HTERT RPE-1 (cell line): ENCODE results near the gene HSPB9.
"Not testable (repeated sequence)": the region's sequence is repeated elsewhere in the genome, so short reads cannot be mapped to it uniquely, and the experiment has no call there.

ENCODE experiments used
- in situ Hi-C: fragments of 300-500 bp; cut with MboI; formaldehyde crosslinking; loops from 4 replicates; pipeline ENCODE4 v1.14.3; 2020; ENCODE audit warnings: low sequenced_read_pairs

HSPB9 gene

GRCh38 chr17:42141382-42141781, 18.8 kb downstream of the HSPB9 start:
- in situ Hi-C loops, result no loop called here

GRCh38 chr17:42142371-42142896, 19.8 kb downstream of the HSPB9 start:
- in situ Hi-C loops, result no loop called here

GRCh38 chr17:42143138-42143537, 20.5 kb downstream of the HSPB9 start:
- in situ Hi-C loops, result not testable (repeated sequence)

GRCh38 chr17:42146911-42147607, 24.5 kb downstream of the HSPB9 start:
- in situ Hi-C loops, result no loop called here

GRCh38 chr17:42153919-42154742, 31.5 kb downstream of the HSPB9 start:
- in situ Hi-C loops, result no loop called here

- in situ Hi-C loops, result no loop called here
Measured at GRCh38 chr17:42155614-42156045, 33.0 kb downstream of the HSPB9 start.

GRCh38 chr17:42159796-42160530, 37.4 kb downstream of the HSPB9 start:
- in situ Hi-C loops, result no loop called here

GRCh38 chr17:42160531-42160910, 37.9 kb downstream of the HSPB9 start:
- in situ Hi-C loops, result no loop called here

- in situ Hi-C loops, result no loop called here
Measured at GRCh38 chr17:42163113-42163512, 40.5 kb downstream of the HSPB9 start.

GRCh38 chr17:42163696-42164407, 41.2 kb downstream of the HSPB9 start:
- in situ Hi-C loops, result no loop called here

- in situ Hi-C loops, result no loop called here
Measured at GRCh38 chr17:42165751-42166150, 43.1 kb downstream of the HSPB9 start.

- in situ Hi-C loops, result no loop called here
Measured at GRCh38 chr17:42166196-42166763, 43.7 kb downstream of the HSPB9 start.

- in situ Hi-C loops, result no loop called here
Measured at GRCh38 chr17:42167807-42168206, 45.2 kb downstream of the HSPB9 start.

GRCh38 chr17:42169351-42169750, 46.7 kb downstream of the HSPB9 start:
- in situ Hi-C loops, result no loop called here

- in situ Hi-C loops, result no loop called here
Measured at GRCh38 chr17:42171831-42172230, 49.2 kb downstream of the HSPB9 start.
